Measurements from ENCODE around the gene CLDN6. TPM values are rescaled to one million over a fixed set of nuclear protein-coding genes. Genes with fewer than 3 reads are reported as not detected.

The CLDN6 gene
- total RNA-seq, 1 experiment from 2014 or later: not detected

DNA sequence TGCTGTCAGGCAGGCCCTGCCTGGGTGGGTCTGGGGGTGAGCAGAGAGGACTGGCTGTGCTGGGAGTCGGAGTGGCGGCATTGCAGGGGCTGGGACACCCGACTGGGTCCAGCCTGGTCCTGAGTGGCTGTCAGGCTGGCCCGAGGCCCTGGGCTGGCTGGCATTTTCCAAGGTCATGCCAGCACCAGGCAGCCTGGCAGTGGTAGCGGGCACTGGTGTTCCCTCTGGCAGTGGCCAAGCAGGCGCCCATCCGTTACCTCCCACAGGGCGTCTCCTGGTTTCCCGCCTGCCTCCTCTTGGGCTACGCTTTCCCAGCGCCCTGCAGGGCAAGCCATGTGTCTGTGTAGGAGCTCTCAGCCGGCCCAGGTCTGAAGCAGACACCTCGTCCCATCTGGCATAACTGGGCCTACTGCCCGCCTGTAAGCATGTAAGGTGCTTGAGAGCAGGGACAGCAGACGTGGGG is 32.1 kb downstream of the CLDN6 start:
- POLR2A ChIA-PET: no interaction called here
- no TSS peak for BruUV-seq (replicated peaks)
- Mint-ChIP-seq H3K9me3 (ENCODE audit: unreplicated experiment) (no peaks in the 10 kb centered on the region), H3K27me3 (ENCODE audit: insufficient read depth, unreplicated experiment) (no peaks in the 10 kb centered on the region), H3K4me3 (ENCODE audit: unreplicated experiment) (no peak overlapping the region), H3K27ac (ENCODE audit: low read depth, unreplicated experiment) (no peak overlapping the region), H3K4me1 (ENCODE audit: insufficient read depth, unreplicated experiment) (peaks cover 6% of the 10 kb centered on the region), H3K36me3 (ENCODE audit: insufficient read depth, unreplicated experiment) (peaks cover 3% of the 10 kb centered on the region)
- no peak for DNase-seq (ENCODE audit: unreplicated experiment)
- intact Hi-C loops (cut with micrococcal nuclease): no loop called here
- CTCF ChIA-PET: interaction anchor here (0.7 kb wide), 3 partner anchors 9 to 846 kb away, joined by 4 read pairs; no protein-coding TSS in a partner anchor
- TF ChIP-seq, protein P1, sequence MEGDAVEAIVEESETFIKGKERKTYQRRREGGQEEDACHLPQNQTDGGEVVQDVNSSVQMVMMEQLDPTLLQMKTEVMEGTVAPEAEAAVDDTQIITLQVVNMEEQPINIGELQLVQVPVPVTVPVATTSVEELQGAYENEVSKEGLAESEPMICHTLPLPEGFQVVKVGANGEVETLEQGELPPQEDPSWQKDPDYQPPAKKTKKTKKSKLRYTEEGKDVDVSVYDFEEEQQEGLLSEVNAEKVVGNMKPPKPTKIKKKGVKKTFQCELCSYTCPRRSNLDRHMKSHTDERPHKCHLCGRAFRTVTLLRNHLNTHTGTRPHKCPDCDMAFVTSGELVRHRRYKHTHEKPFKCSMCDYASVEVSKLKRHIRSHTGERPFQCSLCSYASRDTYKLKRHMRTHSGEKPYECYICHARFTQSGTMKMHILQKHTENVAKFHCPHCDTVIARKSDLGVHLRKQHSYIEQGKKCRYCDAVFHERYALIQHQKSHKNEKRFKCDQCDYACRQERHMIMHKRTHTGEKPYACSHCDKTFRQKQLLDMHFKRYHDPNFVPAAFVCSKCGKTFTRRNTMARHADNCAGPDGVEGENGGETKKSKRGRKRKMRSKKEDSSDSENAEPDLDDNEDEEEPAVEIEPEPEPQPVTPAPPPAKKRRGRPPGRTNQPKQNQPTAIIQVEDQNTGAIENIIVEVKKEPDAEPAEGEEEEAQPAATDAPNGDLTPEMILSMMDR (IDR thresholded peaks at IDR 0.05; ENCODE audit: unreplicated experiment): no peak

DNA sequence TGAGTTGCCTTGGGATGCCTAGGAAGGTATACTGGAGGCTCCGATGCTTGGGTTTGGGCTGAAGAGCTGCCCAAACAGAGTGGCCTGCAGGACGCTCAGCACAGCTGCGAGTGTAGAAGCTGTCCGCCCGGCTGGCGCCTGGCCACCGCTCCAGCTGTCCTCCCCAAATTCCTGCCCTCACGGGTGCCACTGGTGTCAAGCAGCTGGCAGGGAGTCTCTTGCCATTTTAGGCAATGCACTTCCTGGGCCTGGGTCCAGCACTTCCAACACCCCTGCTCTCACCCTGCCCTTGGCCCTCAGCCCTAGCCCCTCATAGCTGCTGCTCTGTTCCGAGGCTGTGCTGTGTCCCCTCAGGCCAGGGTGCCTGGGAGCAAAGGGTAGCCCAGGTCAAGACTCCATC is 32.5 kb downstream of the CLDN6 start:
- H3K27me3 Mint-ChIP-seq (ENCODE audit: insufficient read depth, unreplicated experiment): no peaks in the 10 kb centered on the region
- DNase-seq (ENCODE audit: unreplicated experiment): no peak
- peaks cover 6% of the 10 kb centered on the region for H3K4me1 Mint-ChIP-seq (ENCODE audit: insufficient read depth, unreplicated experiment)
- intact Hi-C loops (cut with micrococcal nuclease): no loop called here
- H3K27ac Mint-ChIP-seq (ENCODE audit: low read depth, unreplicated experiment): no peak overlapping the region
- CTCF ChIA-PET: interaction anchor here (0.6 to 1.3 kb wide), 4 partner anchors 38 to 845 kb away, joined by 3 to 4 read pairs (median 4); partner anchors contain the start of gene HCFC1R1
- peaks cover 5% of the 10 kb centered on the region for H3K36me3 Mint-ChIP-seq (ENCODE audit: insufficient read depth, unreplicated experiment)
- no peak overlapping the region for H3K4me3 Mint-ChIP-seq (ENCODE audit: unreplicated experiment)
- no TSS peak for BruUV-seq (replicated peaks)
- TF ChIP-seq, protein P1 (IDR thresholded peaks at IDR 0.05; ENCODE audit: unreplicated experiment): no peak
- POLR2A ChIA-PET: no interaction called here
- H3K9me3 Mint-ChIP-seq (ENCODE audit: unreplicated experiment): no peaks in the 10 kb centered on the region

DNA sequence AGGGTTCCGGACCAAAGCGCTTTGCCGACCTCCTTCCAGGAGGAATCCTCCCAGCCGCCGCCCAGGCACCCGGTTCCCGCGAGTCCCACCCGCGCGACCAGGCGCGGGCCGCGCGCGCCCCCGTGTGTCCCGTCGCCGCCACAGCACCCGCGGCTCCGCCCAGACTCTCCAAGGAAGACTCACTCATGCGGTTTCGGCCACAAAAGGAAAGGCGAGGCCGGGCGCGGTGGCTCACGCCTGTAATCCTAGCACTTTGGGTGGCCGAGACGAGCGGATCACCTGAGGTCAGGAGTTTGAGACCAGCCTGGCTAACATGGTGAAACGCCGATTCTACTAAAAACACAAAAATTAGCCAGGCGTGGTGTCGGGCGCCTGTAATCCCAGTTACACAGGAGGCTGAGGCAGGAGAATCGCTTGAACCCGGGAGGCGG is 34.3 kb downstream of the CLDN6 start:
- DNase-seq (ENCODE audit: unreplicated experiment): peak; percentile 84
- no TSS peak for BruUV-seq (replicated peaks)
- Mint-ChIP-seq H3K27ac (ENCODE audit: low read depth, unreplicated experiment) (no peak overlapping the region), H3K4me3 (ENCODE audit: unreplicated experiment) (peak overlapping the region; percentile 16), H3K9me3 (ENCODE audit: unreplicated experiment) (no peaks in the 10 kb centered on the region), H3K36me3 (ENCODE audit: insufficient read depth, unreplicated experiment) (peaks cover 5% of the 10 kb centered on the region), H3K27me3 (ENCODE audit: insufficient read depth, unreplicated experiment) (no peaks in the 10 kb centered on the region), H3K4me1 (ENCODE audit: insufficient read depth, unreplicated experiment) (peaks cover 6% of the 10 kb centered on the region)
- intact Hi-C loops (cut with micrococcal nuclease): loop anchor here (1.0 to 5.0 kb wide), 2 partner anchors 37 to 56 kb away; partner anchors contain the start of gene TNFRSF12A
- ChIA-PET POLR2A (no interaction called here), CTCF (interaction anchor here (0.5 to 1.4 kb wide), 3 partner anchors 10 to 1155 kb away, joined by 3 to 5 read pairs (median 3); no protein-coding TSS in a partner anchor)
- TF ChIP-seq, protein P1 (IDR thresholded peaks at IDR 0.05; ENCODE audit: unreplicated experiment): peak; percentile 96

DNA sequence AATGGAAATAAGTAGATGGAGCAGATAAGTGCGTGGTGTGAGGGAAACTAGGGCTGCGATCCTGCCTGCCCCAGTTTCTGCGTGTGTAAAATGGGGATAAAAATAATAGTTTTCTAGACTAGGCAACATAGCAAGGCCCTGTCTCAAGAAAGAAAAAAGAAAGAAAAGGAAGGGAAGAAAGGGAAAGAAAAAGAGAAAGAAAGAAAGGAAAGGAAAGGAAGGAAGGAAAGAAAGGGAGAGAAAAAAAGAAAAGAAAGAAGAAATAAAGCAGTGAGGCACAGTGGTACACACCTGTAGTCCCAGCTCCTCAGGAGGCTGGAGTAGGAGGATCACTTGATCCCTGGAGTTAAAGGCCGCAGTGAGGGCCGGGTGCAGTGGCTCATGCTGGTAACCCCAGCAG is 35.6 kb downstream of the CLDN6 start:
- intact Hi-C loops (cut with micrococcal nuclease): loop anchor here (5.0 kb wide), 1 partner anchor 55 kb away; no protein-coding TSS in a partner anchor
- POLR2A ChIA-PET: interaction anchor here (0.7 to 2.5 kb wide), 5 partner anchors 11 to 1655 kb away, joined by 3 to 17 read pairs (median 4); partner anchors contain the start of genes PAQR4 and TNFRSF12A
- H3K27ac Mint-ChIP-seq (ENCODE audit: low read depth, unreplicated experiment): no peak overlapping the region
- DNase-seq (ENCODE audit: unreplicated experiment): no peak
- H3K9me3 Mint-ChIP-seq (ENCODE audit: unreplicated experiment): no peaks in the 10 kb centered on the region
- H3K27me3 Mint-ChIP-seq (ENCODE audit: insufficient read depth, unreplicated experiment): no peaks in the 10 kb centered on the region
- BruUV-seq (replicated peaks): no TSS peak
- H3K4me1 Mint-ChIP-seq (ENCODE audit: insufficient read depth, unreplicated experiment): peaks cover 6% of the 10 kb centered on the region
- no peak overlapping the region for H3K4me3 Mint-ChIP-seq (ENCODE audit: unreplicated experiment)
- TF ChIP-seq, protein P1 (IDR thresholded peaks at IDR 0.05; ENCODE audit: unreplicated experiment): no peak
- CTCF ChIA-PET: interaction anchor here (0.6 to 1.3 kb wide), 6 partner anchors 12 to 536 kb away, joined by 3 to 5 read pairs (median 4); partner anchors contain the start of gene PAQR4
- H3K36me3 Mint-ChIP-seq (ENCODE audit: insufficient read depth, unreplicated experiment): peaks cover 5% of the 10 kb centered on the region
